Activated CD4-positive, alpha-beta T cell treated with anti-CD3 and anti-CD28 coated beads for 24 hours (primary cell): ENCODE data around the gene CEMP1.

Source experiments
- DNase-seq, 2 donors: peaks; one replicate each; pipeline ENCODE4 v3.0.0-alpha.2; 2020; ENCODE audit warnings: low read depth in 2 of 2

Gene CEMP1

DNA sequence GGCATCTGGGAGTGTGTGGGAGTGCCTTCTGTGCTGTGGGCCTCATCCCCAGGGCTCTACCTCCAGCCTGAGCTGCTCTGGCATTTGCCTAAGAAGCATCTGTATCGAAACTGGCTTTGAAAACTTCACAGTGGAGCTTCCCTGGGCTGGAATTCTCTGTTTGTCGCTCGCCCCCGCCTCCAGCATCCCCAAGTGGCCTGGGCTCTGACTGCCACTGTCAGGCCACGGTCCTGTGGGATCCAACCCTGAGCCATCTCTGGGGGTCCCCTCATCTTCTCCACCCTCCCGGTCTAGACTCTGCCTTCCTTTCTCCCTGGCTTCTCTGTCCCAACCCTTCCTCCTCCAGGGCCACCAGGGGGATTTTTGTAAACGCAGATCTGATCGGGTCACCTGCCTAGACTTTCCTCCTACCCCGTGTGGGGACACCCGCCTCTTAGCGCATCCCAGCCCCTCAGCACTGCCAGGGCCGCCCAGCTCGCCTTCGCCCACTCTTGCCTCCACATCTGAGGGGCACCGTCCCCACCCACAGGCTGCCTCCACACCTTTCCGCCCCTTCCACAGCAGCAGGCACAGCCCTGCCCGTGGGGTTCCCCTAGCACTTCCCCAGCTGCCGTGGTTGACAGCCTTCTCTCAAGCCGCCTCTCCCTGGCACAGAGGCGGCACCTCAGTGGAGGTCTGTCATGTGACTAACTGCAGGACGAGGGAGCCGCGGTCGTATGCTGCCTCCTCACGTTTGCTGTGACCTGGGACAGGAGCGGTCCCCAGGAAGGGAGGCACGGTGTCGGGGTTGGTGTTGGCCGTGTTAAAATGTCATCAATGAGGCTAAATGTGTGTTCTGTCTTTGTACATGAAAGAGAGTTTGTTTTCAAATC is 44.3 kb downstream of the CEMP1 start:
- DNase-seq, result peak; percentile 43 to 53

DNA sequence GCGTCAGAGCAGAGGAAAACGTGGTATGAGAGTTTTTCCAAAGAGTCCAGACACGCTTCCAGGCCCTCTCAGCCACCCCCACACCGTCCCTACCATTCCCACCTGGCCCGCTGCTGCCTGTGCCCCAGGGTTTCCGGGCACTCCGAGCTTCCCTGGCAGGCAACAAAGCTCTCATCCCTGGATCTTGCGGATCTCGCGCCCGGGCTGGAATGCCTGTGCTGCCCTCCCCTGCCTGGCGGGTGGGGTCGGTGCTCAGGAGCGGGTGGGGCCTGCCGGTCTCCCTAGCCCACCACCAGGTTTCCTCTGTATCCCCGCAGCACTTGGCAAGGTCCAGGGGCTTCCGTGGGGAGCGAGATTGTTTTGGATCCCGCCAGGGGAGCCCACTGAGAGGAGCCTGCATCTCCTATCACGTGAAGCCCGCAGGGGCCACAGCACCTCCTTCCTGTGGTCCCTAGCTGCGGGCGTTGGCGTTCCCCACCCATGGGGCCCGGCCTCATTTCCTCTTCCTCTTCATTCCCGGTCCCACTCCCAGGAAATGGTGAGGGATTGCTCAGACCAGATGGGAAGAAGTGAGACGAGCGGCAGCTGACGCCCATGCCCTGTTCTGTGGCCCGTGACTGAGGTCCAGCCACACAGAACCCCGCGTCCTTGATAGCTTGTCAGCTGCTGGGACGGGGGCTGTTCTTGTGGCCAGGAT is 45.2 kb downstream of the CEMP1 start:
- DNase-seq, result no peak

DNA sequence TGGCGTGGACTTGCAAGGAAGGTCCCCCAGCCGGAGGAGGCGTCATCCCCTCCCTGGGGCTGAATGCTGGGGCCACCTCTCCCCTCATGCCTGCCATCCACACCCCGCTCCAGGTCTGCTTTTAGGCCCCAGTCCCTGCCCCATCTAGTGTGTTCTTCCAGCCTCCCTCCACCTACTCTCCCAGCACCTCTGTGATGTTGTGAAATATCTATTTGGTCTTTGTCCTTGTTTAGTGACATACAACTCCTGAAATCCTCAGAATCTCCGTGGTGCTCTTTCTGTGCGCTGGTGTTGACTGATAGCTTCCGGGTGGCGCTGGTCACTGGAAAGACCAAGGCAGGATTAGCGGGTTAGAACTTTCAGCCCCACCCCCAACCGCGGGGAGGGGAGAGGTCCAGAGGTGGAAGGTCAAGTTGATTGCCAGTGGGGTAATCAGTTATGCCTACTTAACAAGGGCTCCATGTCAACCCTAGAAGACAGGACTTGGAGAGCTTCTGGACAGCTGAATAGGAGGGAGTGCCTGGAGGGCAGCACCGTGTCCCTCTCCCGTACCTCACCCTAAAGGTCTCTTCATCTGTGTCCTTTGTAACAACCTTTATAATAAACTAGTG is 46.2 kb downstream of the CEMP1 start:
- DNase-seq, result no peak

DNA sequence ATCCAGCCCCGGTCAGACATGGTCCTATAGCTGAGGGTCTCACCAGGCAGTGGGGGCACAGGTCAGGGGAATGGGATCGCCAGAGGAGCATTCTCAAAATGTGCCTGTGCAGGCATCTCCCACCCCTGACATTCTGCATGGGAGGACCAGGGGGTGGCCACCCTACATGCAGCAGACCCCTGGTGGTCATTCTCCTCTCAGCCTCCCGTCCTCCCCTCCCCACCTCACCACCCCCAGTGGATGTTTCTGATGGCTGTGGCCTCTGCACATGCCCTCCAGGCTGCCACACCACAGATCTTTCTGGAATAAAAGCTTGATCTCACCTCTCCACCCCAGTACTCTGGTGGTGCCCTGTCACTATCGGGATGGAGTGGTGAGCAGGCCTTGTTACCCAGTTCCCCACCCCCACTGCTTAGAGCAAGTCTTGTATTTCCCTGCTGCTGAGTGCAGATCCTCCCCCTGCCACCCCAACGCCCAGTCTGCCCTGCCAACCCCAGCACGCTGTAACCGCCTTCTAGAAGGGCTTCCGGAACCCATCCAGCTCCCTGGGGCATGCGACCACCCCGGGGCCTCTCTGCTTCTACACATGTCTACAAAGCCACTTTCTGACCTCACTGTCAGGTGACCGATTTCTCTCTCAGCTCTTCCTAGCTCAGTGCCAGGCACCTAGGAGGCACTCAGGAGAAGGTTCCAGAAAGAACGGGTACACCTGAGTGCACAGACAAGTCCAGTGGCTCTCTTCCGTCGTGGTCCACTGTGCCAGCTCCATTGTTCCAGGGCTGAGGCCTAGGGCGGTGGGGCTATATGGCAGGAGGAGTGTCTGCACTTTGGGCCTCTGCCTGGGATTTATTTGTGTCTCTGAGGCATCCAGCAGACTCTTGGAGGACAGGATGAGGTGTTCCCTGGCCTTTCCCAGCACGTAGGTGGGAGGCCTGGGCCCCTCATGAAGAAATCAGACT is 47.0 kb downstream of the CEMP1 start:
- no peak for DNase-seq

DNA sequence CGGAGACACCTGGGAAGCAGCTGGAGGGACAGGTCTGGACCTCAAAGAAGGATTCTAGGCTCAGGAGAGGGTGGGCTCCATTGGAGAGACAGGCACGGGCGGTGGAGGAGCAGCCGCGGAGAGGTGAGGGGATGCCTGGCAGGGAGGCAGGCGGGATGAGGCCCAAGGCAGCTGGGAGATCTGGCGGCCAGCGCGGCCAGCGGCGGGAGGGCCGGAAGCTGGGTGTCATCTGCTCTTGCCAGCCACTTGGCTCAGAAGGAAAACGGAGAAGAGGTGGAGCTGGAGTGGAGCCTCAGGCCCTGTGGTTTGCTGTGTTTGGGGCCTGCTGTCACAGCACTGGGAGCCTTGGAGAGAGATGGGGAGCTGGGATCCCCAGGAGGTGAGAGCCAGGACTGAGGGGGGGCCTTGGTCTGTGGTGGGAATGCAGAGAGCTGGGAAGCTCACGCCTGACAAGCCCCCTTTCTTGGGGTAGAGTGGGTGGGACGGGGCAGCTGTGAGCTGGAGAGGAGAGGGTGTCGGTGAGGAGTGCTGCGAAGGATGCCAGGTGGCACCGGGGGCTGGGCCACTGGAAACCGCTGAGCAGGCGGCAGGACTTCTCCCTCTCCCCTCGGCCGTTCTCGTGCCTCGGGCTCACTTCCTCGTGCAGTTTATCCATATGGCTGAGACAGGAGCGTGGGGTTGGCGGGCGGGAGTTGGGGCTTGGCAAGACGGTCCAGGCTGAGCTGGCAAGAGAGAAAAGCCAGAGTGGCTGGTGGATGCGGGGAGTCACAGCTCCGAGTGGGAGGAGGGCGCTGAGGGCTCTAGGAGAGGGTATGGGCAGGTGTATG is 48.3 kb downstream of the CEMP1 start:
- DNase-seq, result no peak

DNA sequence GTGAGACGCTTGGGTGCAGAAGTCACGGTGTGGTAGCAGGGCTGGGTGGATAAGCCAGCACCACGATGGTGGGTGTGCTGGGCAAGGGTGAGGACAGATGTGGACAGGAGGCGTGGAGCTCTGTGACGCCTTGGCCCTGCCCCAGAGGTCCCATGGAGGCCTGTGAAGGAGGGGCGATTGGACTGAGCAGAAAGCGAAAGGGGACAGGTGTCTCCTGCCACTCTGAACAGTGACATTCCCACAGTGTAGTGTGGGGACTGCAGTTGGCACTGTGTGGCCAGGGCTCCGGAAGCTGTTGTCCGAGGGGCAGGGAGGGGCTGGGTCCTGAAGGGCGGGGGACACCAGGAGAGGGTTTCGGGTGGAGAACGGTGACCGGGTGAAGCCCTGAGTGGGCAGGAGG is 49.0 kb downstream of the CEMP1 start:
- DNase-seq, result no peak

DNA sequence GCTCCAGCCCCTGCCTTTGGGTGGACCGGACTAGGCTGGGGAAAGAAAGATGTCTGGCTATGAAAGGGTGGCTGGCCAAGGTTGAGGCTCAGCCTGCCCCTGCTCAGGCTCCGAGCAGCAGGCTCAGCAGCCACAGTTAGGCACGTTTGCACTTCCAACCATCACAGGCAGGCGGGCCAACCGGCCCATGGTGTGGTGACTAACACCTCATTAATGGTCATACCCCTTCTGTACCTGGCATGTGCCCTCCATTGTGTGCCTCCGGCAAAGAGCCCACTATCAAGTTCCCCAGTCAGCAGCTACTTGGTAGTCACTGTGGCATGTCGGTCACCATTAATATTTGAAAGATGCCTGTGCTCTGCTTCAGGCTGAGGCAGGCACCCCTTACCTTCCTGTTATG is 49.5 kb downstream of the CEMP1 start:
- no peak for DNase-seq

DNA sequence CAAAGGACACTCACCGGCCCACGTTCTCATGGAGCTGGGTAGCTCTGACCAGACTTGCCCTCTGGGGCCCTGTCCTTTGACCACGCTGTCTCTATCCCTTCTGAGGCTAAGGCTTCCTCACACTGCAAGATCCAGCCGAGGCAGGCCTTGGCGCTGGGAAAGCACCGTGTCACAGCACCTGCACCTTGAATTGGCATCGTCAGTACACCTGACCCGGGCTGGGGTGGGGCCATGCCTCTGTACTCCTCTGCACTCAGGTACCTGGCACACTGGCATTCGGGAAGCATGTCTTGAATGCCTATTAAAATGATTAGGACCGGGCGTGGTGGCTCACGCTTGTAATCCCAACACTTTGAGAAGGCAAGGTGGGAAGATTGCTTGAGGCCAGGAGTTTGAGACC is 50.3 kb downstream of the CEMP1 start:
- DNase-seq, result no peak
